Epithelial cell of esophagus (primary cell): ENCODE results near the gene PTPN20.

ENCODE experiments used
- DNase-seq: peaks from one replicate; pipeline ENCODE4 v3.0.0; 2010; ENCODE audit warnings: low read depth
- H3K4me3 ChIP-seq: 2 replicates; pipeline ENCODE4 v1.5.1; 2011; ENCODE audit warnings: mild to moderate bottlenecking, low read length, control low read depth
- TF ChIP-seq, protein P1 (sequence below): IDR thresholded peaks from 2 replicates; pipeline ENCODE4 v1.5.1; 2011; ENCODE audit warnings: low read depth, mild to moderate bottlenecking, low read length, control low read depth, inconsistent platforms; ENCODE audit not compliant: insufficient read depth; ENCODE audit errors: missing control alignments

PTPN20 gene

DNA sequence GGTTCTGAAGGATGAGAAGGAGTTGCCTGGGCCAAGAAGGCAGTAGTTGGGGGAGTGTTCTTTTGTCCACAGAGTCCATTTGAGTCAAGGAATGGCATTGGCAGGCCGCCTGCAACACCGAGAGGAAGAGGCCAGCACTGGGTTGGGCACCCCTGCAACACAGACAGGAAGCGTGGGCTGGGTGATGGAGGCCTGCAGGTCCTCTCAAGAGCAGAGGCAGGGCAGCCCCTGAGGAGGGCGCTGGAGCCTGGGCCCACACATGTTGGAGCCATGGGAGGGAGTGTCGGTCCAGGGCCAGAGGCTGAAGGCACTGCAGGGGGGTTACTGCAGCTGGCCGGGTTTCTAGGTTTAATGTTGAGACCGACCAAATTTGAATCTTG, 137.3 kb downstream of the PTPN20 start:
- no peak overlapping the region for H3K4me3 ChIP-seq
- no peak for DNase-seq
- TF ChIP-seq, protein P1, sequence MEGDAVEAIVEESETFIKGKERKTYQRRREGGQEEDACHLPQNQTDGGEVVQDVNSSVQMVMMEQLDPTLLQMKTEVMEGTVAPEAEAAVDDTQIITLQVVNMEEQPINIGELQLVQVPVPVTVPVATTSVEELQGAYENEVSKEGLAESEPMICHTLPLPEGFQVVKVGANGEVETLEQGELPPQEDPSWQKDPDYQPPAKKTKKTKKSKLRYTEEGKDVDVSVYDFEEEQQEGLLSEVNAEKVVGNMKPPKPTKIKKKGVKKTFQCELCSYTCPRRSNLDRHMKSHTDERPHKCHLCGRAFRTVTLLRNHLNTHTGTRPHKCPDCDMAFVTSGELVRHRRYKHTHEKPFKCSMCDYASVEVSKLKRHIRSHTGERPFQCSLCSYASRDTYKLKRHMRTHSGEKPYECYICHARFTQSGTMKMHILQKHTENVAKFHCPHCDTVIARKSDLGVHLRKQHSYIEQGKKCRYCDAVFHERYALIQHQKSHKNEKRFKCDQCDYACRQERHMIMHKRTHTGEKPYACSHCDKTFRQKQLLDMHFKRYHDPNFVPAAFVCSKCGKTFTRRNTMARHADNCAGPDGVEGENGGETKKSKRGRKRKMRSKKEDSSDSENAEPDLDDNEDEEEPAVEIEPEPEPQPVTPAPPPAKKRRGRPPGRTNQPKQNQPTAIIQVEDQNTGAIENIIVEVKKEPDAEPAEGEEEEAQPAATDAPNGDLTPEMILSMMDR: no peak

DNA sequence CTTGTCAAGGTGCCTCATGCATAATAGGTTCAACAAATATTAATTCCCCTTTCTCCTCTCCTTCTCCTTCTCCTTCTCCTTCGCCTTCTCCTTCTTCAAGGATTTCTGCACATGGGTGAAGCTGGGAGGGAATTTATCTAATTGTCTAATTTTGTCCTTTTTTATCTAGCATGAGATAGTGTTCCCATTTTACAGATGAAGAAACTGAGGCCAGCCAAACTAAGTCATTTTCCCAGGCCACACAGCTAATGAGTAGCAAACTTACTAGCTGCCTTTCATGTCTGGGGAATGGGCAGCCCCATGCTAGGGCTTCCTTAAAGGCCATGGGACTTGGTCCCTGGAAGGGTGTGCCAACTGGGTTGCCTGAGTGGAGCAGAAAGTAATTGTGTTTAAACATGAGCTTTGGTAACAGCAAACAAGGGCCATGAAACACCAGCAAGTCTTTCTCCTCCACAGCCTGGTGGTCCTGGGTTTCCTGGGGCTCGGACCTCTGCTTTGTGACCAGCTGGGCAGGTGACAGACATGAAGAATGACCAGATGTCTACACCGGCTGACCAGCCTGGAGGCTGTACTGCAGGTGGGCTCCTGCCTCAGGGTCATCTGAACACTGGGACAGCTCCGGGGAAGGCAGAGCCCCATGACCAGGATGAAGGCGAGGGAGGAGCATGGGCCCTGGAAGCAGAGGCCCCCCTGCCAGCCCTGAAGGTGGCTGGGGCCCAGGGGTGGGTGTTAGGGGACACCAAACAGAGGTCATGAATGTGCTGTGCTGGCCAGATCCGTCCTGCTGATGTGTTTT, 138.0 kb downstream of the PTPN20 start:
- no peak overlapping the region for H3K4me3 ChIP-seq
- TF ChIP-seq, protein P1: no peak
- DNase-seq: no peak

DNA sequence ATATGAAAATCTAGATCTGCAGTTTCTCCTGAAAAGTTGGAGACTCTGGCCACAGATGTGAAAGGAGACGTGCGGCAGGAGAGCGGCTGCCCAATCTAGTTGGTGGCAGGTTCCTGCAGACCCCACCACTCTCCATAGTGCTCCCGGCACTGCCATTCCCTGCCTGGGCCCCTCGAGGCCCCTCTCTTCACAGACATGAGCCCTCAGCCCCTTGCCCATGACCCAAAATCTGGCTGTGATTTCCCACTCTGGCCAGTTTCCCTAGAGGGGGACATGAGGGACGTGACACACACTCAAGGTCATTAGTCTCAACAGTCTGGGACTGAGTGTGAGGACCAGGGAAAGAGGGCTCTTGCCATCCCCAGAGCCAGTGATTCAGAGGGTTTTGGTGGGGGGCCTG, 138.7 kb downstream of the PTPN20 start:
- TF ChIP-seq, protein P1: no peak
- no peak overlapping the region for H3K4me3 ChIP-seq
- DNase-seq: no peak

- DNase-seq: no peak
- H3K4me3 ChIP-seq: no peak overlapping the region
- TF ChIP-seq, protein P1: no peak
Measured at GRCh38 chr10:47050618-47051455, 139.6 kb downstream of the PTPN20 start.

GRCh38 chr10:47051741-47052238, 140.6 kb downstream of the PTPN20 start:
- H3K4me3 ChIP-seq: no peak overlapping the region

More at GRCh38 chr10:47051741-47052238, 140.6 kb downstream of the PTPN20 start:
- no peak for DNase-seq
- TF ChIP-seq, protein P1: no peak
